Measurements from ENCODE around the gene SVEP1. TPM values are rescaled to one million over a fixed set of nuclear protein-coding genes. Genes with fewer than 3 reads are reported as not detected.
A peak's percentile ranks its signal among the peaks of the same experiment; 100 is the strongest.

The SVEP1 gene
- total and polyA plus RNA-seq, 2 of the 13 experiments (the other 11 are each of a cell fraction or from before 2014, with no cell fraction given): not detected

- DNase-seq (ENCODE audit: low spot score) (peak; percentile 18), ATAC-seq (peak; percentile 83), FAIRE-seq (peak; percentile 15)
- TF ChIP-seq STAG1 (CRISPR knock-in tag; IDR thresholded peaks at IDR 0.05): peak; percentile 49
- TF ChIP-seq ZNF264 (CRISPR knock-in tag; IDR thresholded peaks at IDR 0.05): no peak
- TF ChIP-seq SMC3 (IDR thresholded peaks at IDR 0.05; ENCODE audit: low read length): peak; percentile 61
- TF ChIP-seq CTCF (CRISPR knock-in tag; IDR thresholded peaks at IDR 0.05): peak; percentile 68
- TF ChIP-seq NFAT5 (CRISPR knock-in tag; IDR thresholded peaks at IDR 0.05): no peak
- no peak for TF ChIP-seq SNRNP70 (IDR thresholded peaks at IDR 0.05; ENCODE audit: low read depth, low read length)
- peak; percentile 52 for TF ChIP-seq XRCC5 (optimal IDR thresholded peaks at IDR 0.05; ENCODE audit: low read length)
- no peak for TF ChIP-seq ZNF383 (CRISPR knock-in tag; IDR thresholded peaks at IDR 0.05; ENCODE audit: borderline replicate concordance)
- Histone ChIP-seq H4K20me1 (ENCODE audit: insufficient read depth, low read length) (no peaks in the 10 kb centered on the region), H3K79me2 (ENCODE audit: insufficient read depth, low read length) (no peaks in the 10 kb centered on the region), H3K4me3 (replicated peaks in 1 of 3; ENCODE audit: insufficient read depth in 1 of 3, low read depth in 2 of 3, low read length in 3 of 3) (no peak overlapping the region), H3K36me3 (replicated peaks in 1 of 2; ENCODE audit: control insufficient read depth in 1 of 2, insufficient read depth in 2 of 2, low read length in 2 of 2) (no peaks in the 10 kb centered on the region), H3K27me3 (ENCODE audit: control insufficient read depth in 1 of 2, insufficient read depth in 2 of 2, low read length in 2 of 2) (no peaks in the 10 kb centered on the region), H3K4me1 (ENCODE audit: insufficient read depth, low read length) (no peaks in the 10 kb centered on the region), H3K9me3 (ENCODE audit: low read length) (no peaks in the 10 kb centered on the region), H3K9ac (ENCODE audit: insufficient read depth, low read depth, low read length) (no peak overlapping the region), H2AFZ (ENCODE audit: low read length) (no peak overlapping the region), H3K4me2 (ENCODE audit: low read depth, low read length) (no peak overlapping the region), H3K27ac (ENCODE audit: extremely low read length, insufficient read depth, low read length) (no peak overlapping the region)
- ChIA-PET POLR2A (no interaction called here), CTCF (ENCODE audit: low intra/inter-chr PET ratio, low total read pairs) (interaction anchor here (1.1 to 1.3 kb wide), 2 partner anchors 196 to 872 kb away, joined by 4 to 5 read pairs; no protein-coding TSS in a partner anchor)
- WGBS (ENCODE audit: low lambda C conversion rate): 8% methylated on average over 7 of the region's 7 CpGs
- intact Hi-C loops (cut with micrococcal nuclease; ENCODE audit: unreplicated experiment): loop anchor here (2.0 kb wide), 2 partner anchors 195 to 245 kb away; no protein-coding TSS in a partner anchor
- in situ Hi-C loops (cut with HindIII; ENCODE audit: extremely low pct_ligation_motif_present, low pct_unique_long_range_greater_than_20kb): loop anchor here (5.0 kb wide), 1 partner anchor 245 kb away; no protein-coding TSS in a partner anchor
- BruUV-seq (replicated peaks): no TSS peak
These were observed 151.9 kb downstream of the SVEP1 start for GRCh38 chr9:110427497-110428104.

Data from HepG2 (cell line).